Hepatocyte (in vitro differentiated cells): ENCODE results near the gene SLC47A1. TPM values are rescaled to one million over a fixed set of nuclear protein-coding genes. Genes with fewer than 3 reads are reported as not detected.

Experiments used
- DNase-seq: peaks from one replicate; pipeline ENCODE4 v3.0.0-alpha.2; 2016; ENCODE audit warnings: low spot score
- H2AFZ ChIP-seq: fragments of 200-600 bp; sonication (generic); 2 replicates; pipeline ENCODE4 v1.6.0; 2016; ENCODE audit warnings: antibody characterized with exemption, mild to moderate bottlenecking
- H3K27ac ChIP-seq: fragments of 200-600 bp; sonication (generic); 2 replicates; pipeline ENCODE4 v1.5.1; 2016; ENCODE audit warnings: mild to moderate bottlenecking
- H3K27me3 ChIP-seq: fragments of 200-600 bp; sonication (generic); 2 replicates; pipeline ENCODE4 v1.6.1; 2016
- H3K36me3 ChIP-seq: fragments of 200-600 bp; sonication (generic); replicated peaks from 2 replicates; pipeline ENCODE4 v1.5.1; 2016; ENCODE audit warnings: low read depth; ENCODE audit not compliant: insufficient read depth
- H3K4me1 ChIP-seq: fragments of 200-600 bp; sonication (generic); 2 replicates; pipeline ENCODE4 v1.5.1; 2016; ENCODE audit warnings: mild to moderate bottlenecking, moderate library complexity; ENCODE audit not compliant: insufficient read depth
- H3K4me2 ChIP-seq: fragments of 200-600 bp; sonication (generic); 2 replicates; pipeline ENCODE4 v1.6.0; 2016
- H3K4me3 ChIP-seq: fragments of 200-600 bp; sonication (generic); 2 replicates; pipeline ENCODE4 v1.5.1; 2016; ENCODE audit warnings: mild to moderate bottlenecking
- H3K79me2 ChIP-seq: fragments of 200-600 bp; sonication (generic); 2 replicates; pipeline ENCODE4 v1.6.0; 2017; ENCODE audit warnings: mild to moderate bottlenecking
- H3K9me2 ChIP-seq: fragments of 200-600 bp; sonication (generic); replicated peaks from 2 replicates; pipeline ENCODE4 v1.6.0; 2017; ENCODE audit warnings: mild to moderate bottlenecking; ENCODE audit not compliant: insufficient read depth
- H3K9me3 ChIP-seq: fragments of 200-600 bp; sonication (generic); 2 replicates; pipeline ENCODE4 v1.5.1; 2016; ENCODE audit warnings: low read depth, mild to moderate bottlenecking
- H4K20me1 ChIP-seq: fragments of 200-600 bp; sonication (generic); 2 replicates; pipeline ENCODE4 v1.6.0; 2016; ENCODE audit warnings: mild to moderate bottlenecking; ENCODE audit not compliant: insufficient read depth, poor library complexity, severe bottlenecking
- EZH2 ChIP-seq: fragments of 200-600 bp; sonication (generic); IDR thresholded peaks from 2 replicates; pipeline ENCODE4 v1.6.1; 2016; ENCODE audit warnings: antibody characterized with exemption, mild to moderate bottlenecking, borderline replicate concordance
- EZH2phosphoT487 ChIP-seq: fragments of 200-600 bp; sonication (generic); IDR thresholded peaks from one replicate; pipeline ENCODE4 v1.6.1; 2018; ENCODE audit warnings: antibody characterized with exemption, mild to moderate bottlenecking, low read depth, moderate library complexity; ENCODE audit not compliant: unreplicated experiment, severe bottlenecking
- WGBS: methylation state at CpG from one replicate; pipeline ENCODE4 v1.1.6; 2016; ENCODE audit warnings: low lambda C conversion rate; ENCODE audit errors: missing lambda C conversion rate; 5-methylcytosine and 5-hydroxymethylcytosine counted together
- polyA plus RNA-seq: library from polyadenylated mRNA; unstranded; fragments of >200 nt; fragmentation: Nextera tagmentation; extraction: Ambion mirVana; gene quantifications from 2 replicates; pipeline ENCODE4 v1.2.1, GENCODE V29; 2016
- total RNA-seq: library from RNA; depleted of rRNA; stranded (reverse); fragments of >200 nt; gene quantifications from 2 replicates; pipeline ENCODE4 v1.2.3, GENCODE V29; 2014
- TF ChIP-seq, protein P1 (sequence below): fragments of 200-600 bp; sonication (generic); IDR thresholded peaks from 2 replicates; pipeline ENCODE4 v1.5.1; 2016; ENCODE audit warnings: antibody characterized with exemption, mild to moderate bottlenecking; ENCODE audit not compliant: poor library complexity

Gene SLC47A1, protein sequence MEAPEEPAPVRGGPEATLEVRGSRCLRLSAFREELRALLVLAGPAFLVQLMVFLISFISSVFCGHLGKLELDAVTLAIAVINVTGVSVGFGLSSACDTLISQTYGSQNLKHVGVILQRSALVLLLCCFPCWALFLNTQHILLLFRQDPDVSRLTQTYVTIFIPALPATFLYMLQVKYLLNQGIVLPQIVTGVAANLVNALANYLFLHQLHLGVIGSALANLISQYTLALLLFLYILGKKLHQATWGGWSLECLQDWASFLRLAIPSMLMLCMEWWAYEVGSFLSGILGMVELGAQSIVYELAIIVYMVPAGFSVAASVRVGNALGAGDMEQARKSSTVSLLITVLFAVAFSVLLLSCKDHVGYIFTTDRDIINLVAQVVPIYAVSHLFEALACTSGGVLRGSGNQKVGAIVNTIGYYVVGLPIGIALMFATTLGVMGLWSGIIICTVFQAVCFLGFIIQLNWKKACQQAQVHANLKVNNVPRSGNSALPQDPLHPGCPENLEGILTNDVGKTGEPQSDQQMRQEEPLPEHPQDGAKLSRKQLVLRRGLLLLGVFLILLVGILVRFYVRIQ
- total RNA-seq (38.0 and 38.4 TPM in 2 replicates), polyA plus RNA-seq (17.4 and 26.4 TPM in 2 replicates)

DNA sequence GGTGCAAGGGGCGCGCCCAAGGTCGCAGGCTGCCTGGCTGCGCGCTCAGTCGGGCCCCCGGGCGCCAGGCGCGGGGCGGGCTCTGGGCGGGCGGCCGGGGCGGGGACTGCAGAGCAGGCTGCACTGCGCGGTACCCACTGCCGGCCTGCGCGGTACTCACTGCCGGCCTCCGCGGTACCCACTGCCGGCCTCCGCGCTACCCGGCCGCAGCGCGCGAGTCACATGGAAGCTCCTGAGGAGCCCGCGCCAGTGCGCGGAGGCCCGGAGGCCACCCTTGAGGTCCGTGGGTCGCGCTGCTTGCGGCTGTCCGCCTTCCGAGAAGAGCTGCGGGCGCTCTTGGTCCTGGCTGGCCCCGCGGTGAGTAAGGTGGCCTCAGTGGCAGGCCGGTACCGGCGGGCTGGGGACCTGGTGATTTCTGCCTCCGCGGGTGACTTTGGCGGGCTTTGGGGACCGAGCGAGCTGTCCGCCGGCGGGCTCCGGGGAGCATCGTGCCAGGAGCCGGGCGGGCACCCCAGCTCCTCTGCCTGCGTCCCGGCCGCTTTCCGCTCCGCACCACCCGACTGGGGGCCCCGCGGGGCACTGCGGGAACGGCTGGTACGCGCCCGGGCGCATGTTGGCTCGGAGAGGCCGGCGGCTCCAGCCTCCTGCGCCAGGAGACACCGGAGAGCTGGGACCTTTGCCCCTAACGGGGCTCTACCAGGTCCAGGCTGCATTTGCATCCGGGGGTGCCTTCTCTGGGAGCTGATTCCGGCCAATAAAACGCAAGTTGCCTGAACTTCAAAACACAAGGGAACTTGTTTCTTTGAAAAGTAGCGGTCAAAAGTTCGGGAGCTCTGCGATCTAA, at the start of gene SLC47A1:
SLC47A1 (plus strand) TSS at position 137 of the 844 bp plus-strand sequence; CDS start at position 223, 86 bp downstream.
- H4K20me1 ChIP-seq = no peaks in the 10 kb centered on the region
- no peaks in the 10 kb centered on the region for H3K9me3 ChIP-seq
- no peaks in the 10 kb centered on the region for H3K9me2 ChIP-seq
- peak within 1 kb of the TSS; percentile 99 for H3K4me2 ChIP-seq
- H3K36me3 ChIP-seq = no peaks in the 10 kb centered on the region
- peaks cover 2% of the 10 kb centered on the region for H3K79me2 ChIP-seq
- H3K27me3 ChIP-seq = peaks cover 17% of the 10 kb centered on the region
- H3K27ac ChIP-seq = no peak within 1 kb of the TSS
- 2% methylated on average over 83 of the region's 87 CpGs for WGBS
- TF ChIP-seq, protein P1, sequence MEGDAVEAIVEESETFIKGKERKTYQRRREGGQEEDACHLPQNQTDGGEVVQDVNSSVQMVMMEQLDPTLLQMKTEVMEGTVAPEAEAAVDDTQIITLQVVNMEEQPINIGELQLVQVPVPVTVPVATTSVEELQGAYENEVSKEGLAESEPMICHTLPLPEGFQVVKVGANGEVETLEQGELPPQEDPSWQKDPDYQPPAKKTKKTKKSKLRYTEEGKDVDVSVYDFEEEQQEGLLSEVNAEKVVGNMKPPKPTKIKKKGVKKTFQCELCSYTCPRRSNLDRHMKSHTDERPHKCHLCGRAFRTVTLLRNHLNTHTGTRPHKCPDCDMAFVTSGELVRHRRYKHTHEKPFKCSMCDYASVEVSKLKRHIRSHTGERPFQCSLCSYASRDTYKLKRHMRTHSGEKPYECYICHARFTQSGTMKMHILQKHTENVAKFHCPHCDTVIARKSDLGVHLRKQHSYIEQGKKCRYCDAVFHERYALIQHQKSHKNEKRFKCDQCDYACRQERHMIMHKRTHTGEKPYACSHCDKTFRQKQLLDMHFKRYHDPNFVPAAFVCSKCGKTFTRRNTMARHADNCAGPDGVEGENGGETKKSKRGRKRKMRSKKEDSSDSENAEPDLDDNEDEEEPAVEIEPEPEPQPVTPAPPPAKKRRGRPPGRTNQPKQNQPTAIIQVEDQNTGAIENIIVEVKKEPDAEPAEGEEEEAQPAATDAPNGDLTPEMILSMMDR = no peak
- TF ChIP-seq EZH2phosphoT487 (no peak), EZH2 (peak; percentile 46)
- H2AFZ ChIP-seq = peak within 1 kb of the TSS; percentile 71
- peak; percentile 60 for DNase-seq
- H3K4me1 ChIP-seq = peaks cover 6% of the 10 kb centered on the region
- H3K4me3 ChIP-seq = peak within 1 kb of the TSS; percentile 61

DNA sequence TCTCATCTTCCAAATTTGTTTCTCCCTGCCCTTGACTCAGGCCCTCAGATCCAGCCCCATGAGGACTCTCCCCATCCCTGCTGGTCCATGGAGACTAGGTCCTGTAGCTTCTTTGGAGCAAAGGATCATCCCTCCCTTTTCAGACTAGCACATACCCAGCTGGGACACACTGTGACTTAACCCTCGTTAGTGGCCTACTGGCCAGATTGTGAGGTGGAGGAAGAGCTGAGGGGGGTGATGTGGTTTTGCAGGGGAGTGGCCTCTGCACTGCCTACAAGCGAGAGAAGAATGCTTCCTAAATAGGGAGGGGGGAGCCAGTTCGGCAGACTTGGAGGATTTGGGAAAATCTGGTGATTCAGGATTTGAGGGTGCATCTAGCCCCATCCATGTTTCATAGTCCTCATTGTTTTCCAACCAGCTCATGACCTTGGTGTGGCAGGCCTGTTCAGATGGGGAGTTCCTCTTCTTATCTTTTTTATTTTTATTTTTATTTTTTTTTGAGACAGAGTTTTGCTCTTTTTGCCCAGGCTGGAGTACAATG, 47.8 kb upstream of the SLC47A1 start:
- Histone ChIP-seq H3K27ac (no peak overlapping the region), H4K20me1 (no peaks in the 10 kb centered on the region), H3K36me3 (no peaks in the 10 kb centered on the region), H3K27me3 (no peaks in the 10 kb centered on the region), H3K9me3 (no peaks in the 10 kb centered on the region), H3K79me2 (no peaks in the 10 kb centered on the region), H3K4me1 (no peaks in the 10 kb centered on the region), H3K4me2 (no peak overlapping the region), H3K4me3 (no peak overlapping the region), H2AFZ (no peak overlapping the region), H3K9me2 (no peaks in the 10 kb centered on the region)
- 86% methylated on average over 3 of the region's 3 CpGs for WGBS
- DNase-seq = no peak
- TF ChIP-seq EZH2phosphoT487 (no peak), EZH2 (no peak)
- TF ChIP-seq, protein P1 = no peak

DNA sequence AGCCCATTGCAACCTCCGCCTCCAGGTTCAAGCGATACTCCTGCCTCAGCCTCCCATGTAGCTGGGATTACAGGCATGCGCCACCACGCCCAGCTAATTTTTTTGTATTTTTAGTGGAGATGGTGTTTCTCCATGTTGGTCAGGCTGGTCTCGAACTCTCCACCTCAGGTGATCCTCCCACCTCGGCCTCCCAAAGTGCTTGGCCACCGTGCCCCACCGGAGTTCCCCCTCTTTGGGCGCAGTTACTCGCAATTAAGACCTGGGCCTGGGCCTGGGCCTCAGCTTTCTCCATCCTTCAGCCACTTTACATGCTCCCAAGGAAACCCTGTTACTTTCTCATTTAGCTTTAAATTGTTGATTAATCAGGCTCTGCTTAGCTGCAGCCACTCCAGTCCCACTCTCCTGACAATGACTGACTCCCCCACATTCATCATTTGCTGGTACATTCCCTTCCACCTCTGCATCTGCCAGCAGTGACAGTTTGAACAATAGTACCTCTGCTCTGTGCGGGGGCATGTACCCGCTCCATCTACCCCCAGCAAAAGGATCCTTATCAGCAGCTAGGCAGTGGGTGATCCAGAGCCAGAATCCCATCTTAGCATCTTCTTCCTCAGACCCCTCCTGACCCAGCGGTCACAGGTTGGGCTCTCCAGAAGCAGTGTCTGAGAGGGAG, 47.2 kb upstream of the SLC47A1 start:
- no peak overlapping the region for H3K27ac ChIP-seq
- H3K4me3 ChIP-seq = no peak overlapping the region
- H2AFZ ChIP-seq = no peak overlapping the region
- H3K4me1 ChIP-seq = no peaks in the 10 kb centered on the region
- no peaks in the 10 kb centered on the region for H3K27me3 ChIP-seq
- H3K9me3 ChIP-seq = no peaks in the 10 kb centered on the region
- TF ChIP-seq, protein P1 = no peak
- TF ChIP-seq EZH2phosphoT487 (no peak), EZH2 (no peak)
- WGBS = 95% methylated on average over 13 of the region's 13 CpGs
- H3K9me2 ChIP-seq = no peaks in the 10 kb centered on the region
- no peaks in the 10 kb centered on the region for H3K79me2 ChIP-seq
- H4K20me1 ChIP-seq = no peaks in the 10 kb centered on the region
- no peak for DNase-seq
- H3K36me3 ChIP-seq = no peaks in the 10 kb centered on the region
- H3K4me2 ChIP-seq = no peak overlapping the region
